ENCODE measurements around the gene CCT6B. TPM values are rescaled to one million over a fixed set of nuclear protein-coding genes. Genes with fewer than 3 reads are reported as not detected.

CCT6B gene
- total RNA-seq, 8 experiments from 2014 or later: 2.1 to 9.0 (median 3.2) TPM

DNA sequence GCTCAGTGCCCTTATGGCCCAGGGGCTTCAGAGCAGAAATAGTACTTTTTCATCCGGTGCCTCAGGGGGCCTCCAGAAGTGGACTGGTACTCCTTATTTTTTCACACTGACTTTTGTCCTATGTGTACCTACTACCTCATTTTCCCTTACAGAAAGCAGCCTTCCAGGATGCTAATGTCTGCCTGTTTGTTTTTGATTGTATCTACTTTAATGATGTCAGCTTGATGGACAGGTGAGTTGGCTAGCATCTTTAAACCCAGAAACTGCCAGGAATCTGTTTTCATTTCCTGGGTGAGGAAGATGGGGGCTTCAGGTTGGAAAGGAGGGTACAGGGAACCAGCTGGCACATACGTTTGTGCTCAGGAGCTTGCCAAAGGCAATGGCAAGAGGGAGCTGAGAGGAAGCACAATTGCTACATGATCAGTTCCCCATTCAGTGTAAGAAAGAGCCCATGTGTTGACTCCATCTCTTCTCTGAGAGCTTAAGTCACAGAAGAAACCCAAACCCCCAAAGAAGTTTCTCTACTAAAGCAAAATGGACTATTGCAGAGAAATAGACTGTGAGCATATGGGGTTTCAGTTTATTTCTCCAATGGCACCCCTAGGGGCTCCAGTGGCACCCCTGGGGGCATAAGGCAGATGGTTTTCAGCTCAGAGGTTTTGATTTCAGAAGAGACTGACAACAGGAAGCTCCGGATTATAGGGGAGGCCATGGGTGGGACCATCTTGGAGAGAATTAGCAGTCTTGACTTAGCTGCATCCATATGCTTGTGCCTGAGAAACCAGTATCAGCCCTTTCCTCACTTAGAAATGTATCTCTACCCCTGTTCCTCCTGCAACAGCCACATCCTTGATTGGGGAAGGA, 35.4 kb upstream of the CCT6B start:
- no peak overlapping the region for H3K4me3 ChIP-seq
- WGBS, 10 experiments: 20 to 100% (median 94%) methylated on average over 1 to 3 of the region's 3 CpGs; no CpG with 5 or more reads in 1 of the 10 experiments
- no peak overlapping the region for H3K27ac ChIP-seq
- no peak for ATAC-seq (replicated peaks in 6 of 8)
- H3K4me1 ChIP-seq (replicated peaks in 1 of 2): no peaks in the 10 kb centered on the region
- in situ Hi-C loops (cut with MboI; ENCODE audit: low pct_unique_long_range_greater_than_20kb in 2 of 9, low sequenced_read_pairs in 9 of 9, unreplicated experiment in 9 of 9): loop anchor here in 3 of 9 experiments (10.0 to 25.0 kb wide), 4 partner anchors 91 to 118 kb away; partner anchors contain the start of genes RAD51D (in 2 of the 3) and FNDC8 (in 1 of the 3)

DNA sequence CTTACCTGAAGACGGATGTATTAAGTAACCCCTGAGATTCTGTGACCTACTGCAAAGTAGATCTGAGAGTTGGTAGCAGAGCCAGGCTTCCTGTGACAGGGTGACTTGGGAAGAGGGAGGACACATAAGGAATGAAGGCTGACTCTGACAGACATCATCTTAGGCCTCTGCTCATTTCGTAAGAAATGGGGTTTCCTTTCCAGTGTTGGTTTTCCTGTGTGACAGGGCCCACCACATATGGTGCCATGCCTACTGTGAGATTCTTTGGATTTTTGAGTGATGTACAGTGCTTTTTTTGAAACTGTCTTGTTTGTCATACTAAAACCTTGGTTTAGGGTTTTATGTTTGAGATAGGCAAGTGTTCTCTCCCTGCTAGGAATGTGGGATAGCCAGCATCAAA, 31.8 kb upstream of the CCT6B start:
- no peak for ATAC-seq (replicated peaks in 6 of 8)
- Histone ChIP-seq H3K4me1 (replicated peaks in 1 of 2) (no peaks in the 10 kb centered on the region), H3K4me3 (no peak overlapping the region), H3K27ac (no peak overlapping the region)
- in situ Hi-C loops (cut with MboI; ENCODE audit: low pct_unique_long_range_greater_than_20kb in 2 of 9, low sequenced_read_pairs in 9 of 9, unreplicated experiment in 9 of 9): loop anchor here in 3 of 9 experiments (10.0 to 25.0 kb wide), 4 partner anchors 94 to 122 kb away; partner anchors contain the start of genes RAD51D (in 2 of the 3) and FNDC8 (in 1 of the 3)
- 78 to 100% (median 83%) methylated on average over 1 to 2 of the region's 2 CpGs; no CpG with 5 or more reads in 4 of the 10 experiments for WGBS, 10 experiments

DNA sequence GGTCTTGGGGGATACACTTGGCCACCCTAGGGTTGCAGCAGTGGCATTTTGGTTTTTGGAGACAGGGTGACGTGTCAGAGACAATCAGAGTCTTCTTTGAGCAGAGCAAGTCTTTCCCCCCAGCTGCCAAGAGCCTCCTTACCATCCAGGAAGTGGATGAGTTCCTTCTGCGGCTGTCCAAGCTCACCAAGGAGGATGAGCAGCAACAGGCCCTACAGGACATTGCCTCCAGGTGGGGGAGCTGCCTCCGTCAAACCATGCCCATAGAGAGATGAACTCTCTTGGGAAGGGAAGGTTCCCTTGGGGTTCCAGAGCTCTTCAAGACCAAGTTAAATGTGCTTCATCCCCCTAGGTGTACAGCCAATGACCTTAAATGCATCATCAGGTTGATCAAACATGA, 30.3 kb upstream of the CCT6B start:
- in situ Hi-C loops (cut with MboI; ENCODE audit: low pct_unique_long_range_greater_than_20kb in 2 of 9, low sequenced_read_pairs in 9 of 9, unreplicated experiment in 9 of 9): loop anchor here in 3 of 9 experiments (10.0 to 25.0 kb wide), 4 partner anchors 96 to 123 kb away; partner anchors contain the start of genes RAD51D (in 2 of the 3) and FNDC8 (in 1 of the 3)
- 92 to 100% (median 100%) methylated on average over 1 to 3 of the region's 3 CpGs; no CpG with 5 or more reads in 3 of the 10 experiments for WGBS, 10 experiments

GRCh38 chr17:34990921-34991365, 29.7 kb upstream of the CCT6B start:
- 50 to 100% (median 87%) methylated on average over 1 to 6 of the region's 6 CpGs; no CpG with 5 or more reads in 1 of the 10 experiments for WGBS, 10 experiments
- Histone ChIP-seq H3K4me1 (replicated peaks in 1 of 2) (no peaks in the 10 kb centered on the region), H3K27ac (no peak overlapping the region), H3K4me3 (no peak overlapping the region)
- ATAC-seq (replicated peaks in 6 of 8): no peak
- in situ Hi-C loops (cut with MboI; ENCODE audit: low pct_unique_long_range_greater_than_20kb in 2 of 9, low sequenced_read_pairs in 9 of 9, unreplicated experiment in 9 of 9): loop anchor here in 3 of 9 experiments (10.0 to 25.0 kb wide), 4 partner anchors 96 to 124 kb away; partner anchors contain the start of genes RAD51D (in 2 of the 3) and FNDC8 (in 1 of the 3)

More for the DNA sequence above, 30.3 kb upstream of the CCT6B start:
- ATAC-seq (replicated peaks in 6 of 8): no peak
- H3K4me1 ChIP-seq (replicated peaks in 1 of 2): no peaks in the 10 kb centered on the region
- H3K27ac ChIP-seq: no peak overlapping the region
- no peak overlapping the region for H3K4me3 ChIP-seq

- no peak overlapping the region for H3K27ac ChIP-seq
- WGBS, 10 experiments: 40 to 100% (median 95%) methylated on average over 1 to 8 of the region's 10 CpGs; no CpG with 5 or more reads in 2 of the 10 experiments
- H3K4me1 ChIP-seq (replicated peaks in 1 of 2): peaks cover 2% of the 10 kb centered on the region in 2 donors
- no peak for ATAC-seq (replicated peaks in 6 of 8)
- in situ Hi-C loops (cut with MboI; ENCODE audit: low pct_unique_long_range_greater_than_20kb in 2 of 9, low sequenced_read_pairs in 9 of 9, unreplicated experiment in 9 of 9): loop anchor here in 2 of 9 experiments (25.0 kb wide), 3 partner anchors 98 to 123 kb away; partner anchors contain the start of genes FNDC8 (in 1 of the 2) and RAD51D (in 1 of the 2)
- no peak overlapping the region for H3K4me3 ChIP-seq
These were observed 28.2 kb upstream of the CCT6B start for GRCh38 chr17:34989473-34989872.

DNA sequence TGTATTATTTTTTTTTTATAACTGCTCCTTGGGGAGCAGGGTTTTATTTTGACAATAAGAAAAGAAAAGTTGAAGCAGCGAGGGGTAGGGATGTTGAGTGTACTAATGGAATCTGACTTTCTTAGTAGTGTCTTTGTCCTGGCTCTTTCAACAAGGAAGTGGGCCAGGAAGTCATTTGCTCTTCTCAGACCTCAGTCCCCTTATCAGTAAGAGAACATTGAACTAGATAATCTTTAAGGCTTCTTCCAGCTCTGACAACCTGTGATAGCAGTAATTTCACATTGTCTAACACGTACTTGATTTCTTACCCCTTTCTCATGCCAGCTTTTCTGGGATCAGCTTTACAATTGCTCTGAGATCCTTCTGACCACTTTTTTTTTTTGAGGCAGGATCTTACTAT, 27.4 kb upstream of the CCT6B start:
- ATAC-seq (replicated peaks in 6 of 8): no peak
- peaks cover 2% of the 10 kb centered on the region in 2 donors for H3K4me1 ChIP-seq (replicated peaks in 1 of 2)
- in situ Hi-C loops (cut with MboI; ENCODE audit: low pct_unique_long_range_greater_than_20kb in 2 of 9, low sequenced_read_pairs in 9 of 9, unreplicated experiment in 9 of 9): loop anchor here in 2 of 9 experiments (25.0 kb wide), 3 partner anchors 99 to 124 kb away; partner anchors contain the start of genes FNDC8 (in 1 of the 2) and RAD51D (in 1 of the 2)
- no peak overlapping the region for H3K4me3 ChIP-seq
- WGBS, 10 experiments: 94 to 100% (median 100%) methylated on average over 1 to 2 of the region's 2 CpGs; no CpG with 5 or more reads in 3 of the 10 experiments
- H3K27ac ChIP-seq: no peak overlapping the region

DNA sequence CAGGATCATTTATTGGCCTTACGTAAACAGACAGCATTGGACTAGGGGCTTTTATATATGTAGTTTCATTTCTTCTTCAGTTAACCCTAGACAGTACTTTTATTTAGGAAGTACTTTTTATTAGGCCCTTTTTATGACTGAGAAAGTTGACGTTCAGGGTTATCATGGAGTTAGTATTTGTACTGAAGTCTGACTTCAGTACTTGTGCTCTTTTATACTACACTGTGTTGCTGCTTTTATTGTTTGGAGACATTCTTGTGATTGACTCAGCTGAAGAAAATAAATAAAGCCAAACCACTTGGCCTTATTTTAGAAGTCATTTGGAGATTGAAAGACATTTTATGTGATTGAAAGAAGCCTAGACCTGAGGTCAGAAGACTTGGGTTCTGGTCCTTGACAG, 26.0 kb upstream of the CCT6B start:
- ATAC-seq (replicated peaks in 6 of 8): no peak
- H3K4me3 ChIP-seq: no peak overlapping the region
- in situ Hi-C loops (cut with MboI; ENCODE audit: low pct_unique_long_range_greater_than_20kb in 2 of 9, low sequenced_read_pairs in 9 of 9, unreplicated experiment in 9 of 9): loop anchor here in 2 of 9 experiments (25.0 kb wide), 3 partner anchors 100 to 125 kb away; partner anchors contain the start of genes FNDC8 (in 1 of the 2) and RAD51D (in 1 of the 2)
- no peak overlapping the region for H3K27ac ChIP-seq
- 70 to 100% (median 100%) methylated on average over 1 to 2 of the region's 2 CpGs; no CpG with 5 or more reads in 2 of the 10 experiments for WGBS, 10 experiments
- H3K4me1 ChIP-seq (replicated peaks in 1 of 2): peaks cover 4% of the 10 kb centered on the region in 2 donors

- H3K4me3 ChIP-seq: peak overlapping the region; percentile 77 to 96 (median 85)
- peak in 2 of 8 experiments; percentile 3 to 11 for ATAC-seq (replicated peaks in 6 of 8)
- in situ Hi-C loops (cut with MboI; ENCODE audit: low pct_unique_long_range_greater_than_20kb in 2 of 9, low sequenced_read_pairs in 9 of 9, unreplicated experiment in 9 of 9): loop anchor here in 2 of 9 experiments (25.0 kb wide), 3 partner anchors 94 to 131 kb away; partner anchors contain the start of genes FNDC8 (in 1 of the 2) and RAD51D (in 1 of the 2)
- H3K27ac ChIP-seq: peak overlapping the region; percentile 97 to 98
- WGBS, 10 experiments: 0 to 34% (median 13%) methylated on average over 4 to 8 of the region's 8 CpGs; no CpG with 5 or more reads in 1 of the 10 experiments
- H3K4me1 ChIP-seq (replicated peaks in 1 of 2): peaks cover 9 to 11% of the 10 kb centered on the region in 2 donors
These were observed 20.4 kb upstream of the CCT6B start for GRCh38 chr17:34981538-34982241.

DNA sequence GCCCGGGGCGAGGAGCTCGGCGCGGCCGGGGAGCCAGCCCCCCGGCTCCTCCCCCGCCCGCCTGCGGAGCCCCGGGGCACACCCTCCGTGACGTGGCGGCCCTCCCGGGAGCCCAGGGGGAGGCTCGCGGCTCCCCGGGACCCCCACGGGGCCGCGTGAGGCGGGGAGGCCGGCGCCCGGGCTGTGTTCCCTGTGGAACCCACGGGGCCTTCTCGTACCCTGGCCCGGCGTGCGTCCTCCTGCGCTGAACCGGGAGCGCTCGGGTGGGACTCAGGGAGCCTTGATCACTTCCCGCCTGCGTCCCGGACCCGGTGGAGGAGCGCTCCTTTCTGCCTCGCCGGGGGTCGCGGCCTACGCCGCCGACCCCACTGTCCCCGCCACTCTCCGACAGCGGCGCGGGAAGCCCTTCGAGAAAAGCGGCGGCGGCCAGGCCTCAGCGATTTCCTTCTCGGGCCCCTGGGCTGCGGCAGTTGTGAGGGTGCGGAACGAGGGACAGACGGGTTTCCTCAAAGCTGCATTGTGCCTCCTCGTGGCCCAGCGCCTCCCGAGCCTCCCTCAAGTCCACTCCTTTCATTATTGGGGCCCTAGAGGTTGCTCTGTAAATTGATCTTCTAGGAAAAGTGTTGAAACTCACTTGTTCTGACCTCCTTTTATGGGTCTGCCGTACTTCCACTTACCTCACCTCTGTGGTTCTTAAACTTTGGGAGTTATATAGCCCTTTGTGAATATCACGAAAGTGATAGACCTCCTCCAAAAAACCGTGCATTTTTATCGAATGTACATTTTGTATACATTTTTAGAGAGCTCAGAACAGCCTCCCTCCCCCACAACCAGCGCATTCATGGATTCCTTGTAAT, 19.6 kb upstream of the CCT6B start:
- WGBS, 10 experiments: 0 to 2% (median 0%) methylated on average over 1 to 17 of the region's 69 CpGs; no CpG with 5 or more reads in 2 of the 10 experiments
- H3K27ac ChIP-seq: peak overlapping the region; percentile 97 to 98
- H3K4me1 ChIP-seq (replicated peaks in 1 of 2): peaks cover 9 to 11% of the 10 kb centered on the region in 2 donors
- peak overlapping the region; percentile 77 to 96 (median 85) for H3K4me3 ChIP-seq
- peak; percentile 76 to 89 (median 84) for ATAC-seq (replicated peaks in 6 of 8)
- in situ Hi-C loops (cut with MboI; ENCODE audit: low pct_unique_long_range_greater_than_20kb in 2 of 9, low sequenced_read_pairs in 9 of 9, unreplicated experiment in 9 of 9): loop anchor here in 2 of 9 experiments (25.0 kb wide), 3 partner anchors 94 to 131 kb away; partner anchors contain the start of genes FNDC8 (in 1 of the 2) and RAD51D (in 1 of the 2)

DNA sequence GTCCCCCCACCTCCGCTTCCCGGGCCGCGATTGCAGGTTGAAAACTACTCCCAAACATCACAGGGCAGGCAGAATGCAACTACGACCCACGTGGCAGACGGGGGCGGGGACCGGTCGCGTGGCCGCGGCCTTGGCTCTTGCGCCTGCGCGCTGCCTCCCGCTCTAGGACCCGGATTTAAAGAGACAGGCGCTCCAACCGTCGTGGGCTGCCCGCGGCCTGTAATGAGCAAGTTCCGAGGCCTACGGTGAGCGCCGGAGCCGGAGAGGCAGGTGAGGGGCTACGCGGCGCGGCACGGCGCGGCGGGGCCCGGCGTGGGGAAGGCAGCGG, 19.1 kb upstream of the CCT6B start, which contains the start of gene LIG3:
TSS of gene LIG3 (plus strand) at position 160 of the 328 bp plus-strand sequence. CDS start 2,494 bp downstream, outside the sequence.
- peak; percentile 64 to 89 (median 84) for ATAC-seq (replicated peaks in 6 of 8)
- H3K27ac ChIP-seq: peak within 1 kb of the TSS; percentile 97 to 98
- peaks cover 9 to 11% of the 10 kb centered on the region in 2 donors for H3K4me1 ChIP-seq (replicated peaks in 1 of 2)
- WGBS, 10 experiments: 0 to 10% (median 0%) methylated on average over 2 to 8 of the region's 39 CpGs; no CpG with 5 or more reads in 3 of the 10 experiments
- peak within 1 kb of the TSS; percentile 77 to 96 (median 85) for H3K4me3 ChIP-seq
- in situ Hi-C loops (cut with MboI; ENCODE audit: low pct_unique_long_range_greater_than_20kb in 2 of 9, low sequenced_read_pairs in 9 of 9, unreplicated experiment in 9 of 9): loop anchor here in 2 of 9 experiments (25.0 kb wide), 3 partner anchors 93 to 132 kb away; partner anchors contain the start of genes FNDC8 (in 1 of the 2) and RAD51D (in 1 of the 2)

All from motor neuron (in vitro differentiated cells).